OCI-LY7 (cell line): Measurements from ENCODE around the gene UNC45B.
"Not testable (repeated sequence)": the region's sequence is repeated elsewhere in the genome, so short reads cannot be mapped to it uniquely, and the experiment has no call there.

Experiments
- EZH2phosphoT487 ChIP-seq: fragments of 200-600 bp; sonication (generic); IDR thresholded peaks from 2 replicates; pipeline ENCODE4 v1.6.1; 2018; ENCODE audit warnings: low read depth, borderline replicate concordance, mild to moderate bottlenecking, mixed run types, antibody characterized with exemption, low read length, moderate library complexity, mixed read lengths
- TF ChIP-seq, protein P1 (sequence below): fragments of 200-600 bp; sonication (generic); conservative IDR thresholded peaks from 2 replicates; pipeline ENCODE4 v1.5.1; 2014; ENCODE audit warnings: mild to moderate bottlenecking, antibody characterized with exemption, low read length, moderate library complexity, mixed read lengths

- TF ChIP-seq EZH2phosphoT487 = not testable (repeated sequence)
- TF ChIP-seq, protein P1, sequence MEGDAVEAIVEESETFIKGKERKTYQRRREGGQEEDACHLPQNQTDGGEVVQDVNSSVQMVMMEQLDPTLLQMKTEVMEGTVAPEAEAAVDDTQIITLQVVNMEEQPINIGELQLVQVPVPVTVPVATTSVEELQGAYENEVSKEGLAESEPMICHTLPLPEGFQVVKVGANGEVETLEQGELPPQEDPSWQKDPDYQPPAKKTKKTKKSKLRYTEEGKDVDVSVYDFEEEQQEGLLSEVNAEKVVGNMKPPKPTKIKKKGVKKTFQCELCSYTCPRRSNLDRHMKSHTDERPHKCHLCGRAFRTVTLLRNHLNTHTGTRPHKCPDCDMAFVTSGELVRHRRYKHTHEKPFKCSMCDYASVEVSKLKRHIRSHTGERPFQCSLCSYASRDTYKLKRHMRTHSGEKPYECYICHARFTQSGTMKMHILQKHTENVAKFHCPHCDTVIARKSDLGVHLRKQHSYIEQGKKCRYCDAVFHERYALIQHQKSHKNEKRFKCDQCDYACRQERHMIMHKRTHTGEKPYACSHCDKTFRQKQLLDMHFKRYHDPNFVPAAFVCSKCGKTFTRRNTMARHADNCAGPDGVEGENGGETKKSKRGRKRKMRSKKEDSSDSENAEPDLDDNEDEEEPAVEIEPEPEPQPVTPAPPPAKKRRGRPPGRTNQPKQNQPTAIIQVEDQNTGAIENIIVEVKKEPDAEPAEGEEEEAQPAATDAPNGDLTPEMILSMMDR = not testable (repeated sequence)
Observed at GRCh38 chr17:35194001-35194400, 46.4 kb downstream of the UNC45B start, which contains the start of gene SLC35G3.
